ENCODE results near the gene FGFRL1.

DNA sequence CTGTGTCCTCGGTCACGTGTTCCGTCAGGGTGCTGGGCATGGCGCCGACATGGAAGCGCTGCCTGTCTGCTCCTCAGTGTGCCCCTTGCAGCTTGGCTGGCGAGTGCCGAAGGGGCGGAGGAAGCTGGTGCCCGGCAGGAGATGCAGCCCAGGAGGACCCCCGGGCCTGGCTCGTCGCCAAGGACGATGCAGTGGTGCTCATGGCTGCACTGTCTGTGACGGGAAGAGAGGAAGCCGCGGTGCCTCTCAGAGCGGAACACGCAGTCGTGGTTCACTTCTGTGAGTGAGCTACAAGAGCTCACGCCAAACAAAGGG lies 38.1 kb downstream of the FGFRL1 start:
- TF ChIP-seq ZSCAN20 (CRISPR knock-in tag; IDR thresholded peaks at IDR 0.05) (no peak), CEBPB (IDR thresholded peaks at IDR 0.05) (no peak), EP300 (IDR thresholded peaks at IDR 0.05) (no peak), POLR2A (IDR thresholded peaks at IDR 0.05; ENCODE audit: low read length) (no peak), RARB (CRISPR knock-in tag; IDR thresholded peaks at IDR 0.05) (no peak), ELK1 (IDR thresholded peaks at IDR 0.05; ENCODE audit: low read depth, low read length) (no peak), POLR2AphosphoS2 (conservative IDR thresholded peaks at IDR 0.05; ENCODE audit: low read length) (no peak), TP53 (CRISPR knock-in tag; IDR thresholded peaks at IDR 0.05) (no peak), HDAC2 (IDR thresholded peaks at IDR 0.05) (no peak), FOXS1 (CRISPR knock-in tag; IDR thresholded peaks at IDR 0.05) (no peak)
- TF ChIP-seq, protein P1, sequence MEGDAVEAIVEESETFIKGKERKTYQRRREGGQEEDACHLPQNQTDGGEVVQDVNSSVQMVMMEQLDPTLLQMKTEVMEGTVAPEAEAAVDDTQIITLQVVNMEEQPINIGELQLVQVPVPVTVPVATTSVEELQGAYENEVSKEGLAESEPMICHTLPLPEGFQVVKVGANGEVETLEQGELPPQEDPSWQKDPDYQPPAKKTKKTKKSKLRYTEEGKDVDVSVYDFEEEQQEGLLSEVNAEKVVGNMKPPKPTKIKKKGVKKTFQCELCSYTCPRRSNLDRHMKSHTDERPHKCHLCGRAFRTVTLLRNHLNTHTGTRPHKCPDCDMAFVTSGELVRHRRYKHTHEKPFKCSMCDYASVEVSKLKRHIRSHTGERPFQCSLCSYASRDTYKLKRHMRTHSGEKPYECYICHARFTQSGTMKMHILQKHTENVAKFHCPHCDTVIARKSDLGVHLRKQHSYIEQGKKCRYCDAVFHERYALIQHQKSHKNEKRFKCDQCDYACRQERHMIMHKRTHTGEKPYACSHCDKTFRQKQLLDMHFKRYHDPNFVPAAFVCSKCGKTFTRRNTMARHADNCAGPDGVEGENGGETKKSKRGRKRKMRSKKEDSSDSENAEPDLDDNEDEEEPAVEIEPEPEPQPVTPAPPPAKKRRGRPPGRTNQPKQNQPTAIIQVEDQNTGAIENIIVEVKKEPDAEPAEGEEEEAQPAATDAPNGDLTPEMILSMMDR (IDR thresholded peaks at IDR 0.05), result no peak
